B cell (primary cell): ENCODE results near the gene CFAP20DC.
"Not testable (repeated sequence)": the region's sequence is repeated elsewhere in the genome, so short reads cannot be mapped to it uniquely, and the experiment has no call there.

ENCODE experiments used
- CTCF ChIP-seq: fragments of 200-600 bp; IDR thresholded peaks from one replicate; pipeline ENCODE4 v1.8.0; 2022; ENCODE audit warnings: antibody characterized with exemption, mild to moderate bottlenecking
- EZH2 ChIP-seq: IDR thresholded peaks from 2 replicates; pipeline ENCODE4 v1.6.1; 2012; ENCODE audit warnings: borderline replicate concordance, low read depth, mild to moderate bottlenecking, moderate library complexity, low read length; ENCODE audit not compliant: insufficient read depth, poor library complexity, severe bottlenecking

- TF ChIP-seq CTCF, EZH2: not testable (repeated sequence)
These were observed 48.7 kb upstream of the CFAP20DC start for GRCh38 chr3:59098516-59098915.
